Naive B cell (primary cell): ENCODE data around the gene KIAA0513. TPM values are rescaled to one million over a fixed set of nuclear protein-coding genes. Genes with fewer than 3 reads are reported as not detected.

Experiments
- ATAC-seq, 2 donors: fragments of 150-1000 bp; cut with Tn5 transposase; 2 replicates each; pipeline ENCODE4 v1.10.0; 2021; ENCODE audit warnings: low read depth in 2 of 2, mild to moderate bottlenecking in 2 of 2, moderate library complexity in 2 of 2
- DNase-seq: peaks from one replicate; pipeline ENCODE4 v3.0.0; 2022
- H3K27ac Mint-ChIP-seq, 6 donors: one replicate each; pipeline ENCODE4 v1.8.0; 2020 to 2022; ENCODE audit warnings: mild to moderate bottlenecking in 6 of 6, mixed read lengths in 6 of 6, moderate library complexity in 5 of 6, inconsistent platforms in 2 of 6
- H3K27me3 Mint-ChIP-seq, 3 donors: one replicate each; pipeline ENCODE4 v1.8.0; 2021 to 2022; ENCODE audit warnings: mixed read lengths in 3 of 3, mild to moderate bottlenecking in 1 of 3
- H3K36me3 Mint-ChIP-seq, 2 donors: one replicate each; pipeline ENCODE4 v1.8.0; 2020 to 2022; ENCODE audit warnings: mixed read lengths in 2 of 2, inconsistent platforms in 1 of 2, mild to moderate bottlenecking in 1 of 2
- H3K4me1 Mint-ChIP-seq, 3 donors: one replicate each; pipeline ENCODE4 v1.8.0; 2020 to 2022; ENCODE audit warnings: mixed read lengths in 3 of 3, inconsistent platforms in 1 of 3, mild to moderate bottlenecking in 1 of 3, moderate library complexity in 1 of 3
- H3K4me3 Mint-ChIP-seq, 8 donors: one replicate each; pipeline ENCODE4 v1.8.0; 2020 to 2022; ENCODE audit warnings: mild to moderate bottlenecking in 8 of 8, mixed read lengths in 8 of 8, moderate library complexity in 8 of 8, inconsistent platforms in 2 of 8
- H3K9me3 Mint-ChIP-seq, 7 donors: one replicate each; pipeline ENCODE4 v1.8.0; 2020 to 2022; ENCODE audit warnings: mixed read lengths in 7 of 7, mild to moderate bottlenecking in 5 of 7, inconsistent platforms in 2 of 7, moderate library complexity in 1 of 7
- polyA plus RNA-seq, 6 donors: library from polyadenylated mRNA; unstranded; fragments of 300-500 nt; fragmentation: Illumina TruSeq; gene quantifications; one replicate each; pipeline ENCODE4 v1.2.3, GENCODE V29; 2021; ENCODE audit warnings: low read depth in 6 of 6

Gene KIAA0513
- polyA plus RNA-seq, 6 donors from 2014 or later, result 0.89 to 3.1 (median 1.3) TPM

- no peaks in the 10 kb centered on the region for H3K4me1 Mint-ChIP-seq
- H3K9me3 Mint-ChIP-seq, result no peaks in the 10 kb centered on the region
- no peak for ATAC-seq
- H3K36me3 Mint-ChIP-seq, result no peaks in the 10 kb centered on the region
- no peak overlapping the region for H3K4me3 Mint-ChIP-seq
- no peak for DNase-seq
- H3K27ac Mint-ChIP-seq, result no peak overlapping the region
- peaks cover 0 to 8% (median 0%) of the 10 kb centered on the region in 3 donors for H3K27me3 Mint-ChIP-seq
Observed at GRCh38 chr16:85040685-85041084, 13.1 kb downstream of the KIAA0513 start.

GRCh38 chr16:85041219-85042166, 13.9 kb downstream of the KIAA0513 start:
- Mint-ChIP-seq H3K4me1 (peaks cover 0 to 4% (median 0%) of the 10 kb centered on the region in 3 donors), H3K9me3 (no peaks in the 10 kb centered on the region), H3K27ac (no peak overlapping the region), H3K4me3 (no peak overlapping the region), H3K36me3 (peaks cover 0 to under 1% of the 10 kb centered on the region in 2 donors), H3K27me3 (peaks cover 6 to 9% (median 8%) of the 10 kb centered on the region in 3 donors)
- DNase-seq (no peak), ATAC-seq (no peak)

- Mint-ChIP-seq H3K27ac (no peak overlapping the region), H3K4me1 (peaks cover 0 to 4% (median 0%) of the 10 kb centered on the region in 3 donors), H3K9me3 (no peaks in the 10 kb centered on the region), H3K36me3 (peaks cover 0 to 5% of the 10 kb centered on the region in 2 donors), H3K27me3 (peaks cover 12 to 15% (median 13%) of the 10 kb centered on the region in 3 donors), H3K4me3 (no peak overlapping the region)
- ATAC-seq (no peak), DNase-seq (no peak)
Observed at GRCh38 chr16:85042167-85042526, 14.6 kb downstream of the KIAA0513 start.

- H3K27ac Mint-ChIP-seq, result no peak overlapping the region
- H3K27me3 Mint-ChIP-seq, result peaks cover 14 to 19% (median 17%) of the 10 kb centered on the region in 3 donors
- H3K9me3 Mint-ChIP-seq, result no peaks in the 10 kb centered on the region
Observed at GRCh38 chr16:85042606-85043005, 15.0 kb downstream of the KIAA0513 start.

GRCh38 chr16:85045077-85045476, 17.5 kb downstream of the KIAA0513 start:
- Mint-ChIP-seq H3K4me1 (peaks cover 3 to 6% (median 4%) of the 10 kb centered on the region in 3 donors), H3K4me3 (no peak overlapping the region), H3K27me3 (peaks cover 14 to 42% (median 39%) of the 10 kb centered on the region in 3 donors), H3K27ac (no peak overlapping the region), H3K36me3 (peaks cover 0 to 5% of the 10 kb centered on the region in 2 donors), H3K9me3 (no peaks in the 10 kb centered on the region)
- no peak for ATAC-seq
- DNase-seq, result no peak

More at GRCh38 chr16:85042606-85043005, 15.0 kb downstream of the KIAA0513 start:
- H3K36me3 Mint-ChIP-seq, result peaks cover 0 to 5% of the 10 kb centered on the region in 2 donors
- H3K4me3 Mint-ChIP-seq, result no peak overlapping the region
- DNase-seq, result no peak
- peaks cover 0 to 4% (median 3%) of the 10 kb centered on the region in 3 donors for H3K4me1 Mint-ChIP-seq
- no peak for ATAC-seq

GRCh38 chr16:85045641-85046471, 18.3 kb downstream of the KIAA0513 start:
- peaks cover 3 to 6% (median 4%) of the 10 kb centered on the region in 3 donors for H3K4me1 Mint-ChIP-seq
- ATAC-seq (no peak), DNase-seq (no peak)
- H3K9me3 Mint-ChIP-seq, result no peaks in the 10 kb centered on the region
- no peak overlapping the region for H3K27ac Mint-ChIP-seq
- peaks cover 18 to 42% (median 39%) of the 10 kb centered on the region in 3 donors for H3K27me3 Mint-ChIP-seq
- peaks cover 0 to 5% of the 10 kb centered on the region in 2 donors for H3K36me3 Mint-ChIP-seq
- H3K4me3 Mint-ChIP-seq, result no peak overlapping the region

GRCh38 chr16:85046472-85046916, 18.9 kb downstream of the KIAA0513 start:
- Mint-ChIP-seq H3K27me3 (peaks cover 18 to 43% (median 42%) of the 10 kb centered on the region in 3 donors), H3K4me1 (peaks cover 3 to 6% (median 4%) of the 10 kb centered on the region in 3 donors), H3K4me3 (no peak overlapping the region), H3K36me3 (peaks cover 0 to 5% of the 10 kb centered on the region in 2 donors), H3K9me3 (no peaks in the 10 kb centered on the region), H3K27ac (no peak overlapping the region)
- DNase-seq, result no peak
- no peak for ATAC-seq

- peaks cover 0 to 5% of the 10 kb centered on the region in 2 donors for H3K36me3 Mint-ChIP-seq
- H3K27ac Mint-ChIP-seq, result no peak overlapping the region
- ATAC-seq (no peak), DNase-seq (no peak)
- no peaks in the 10 kb centered on the region for H3K9me3 Mint-ChIP-seq
- H3K4me3 Mint-ChIP-seq, result no peak overlapping the region
- H3K4me1 Mint-ChIP-seq, result peaks cover 3 to 6% (median 4%) of the 10 kb centered on the region in 3 donors
- peaks cover 18 to 45% (median 42%) of the 10 kb centered on the region in 3 donors for H3K27me3 Mint-ChIP-seq
Observed at GRCh38 chr16:85046931-85047866, 19.6 kb downstream of the KIAA0513 start.

GRCh38 chr16:85047867-85048455, 20.4 kb downstream of the KIAA0513 start:
- Mint-ChIP-seq H3K4me3 (no peak overlapping the region), H3K27me3 (peaks cover 18 to 45% (median 42%) of the 10 kb centered on the region in 3 donors), H3K4me1 (peaks cover 3 to 6% (median 4%) of the 10 kb centered on the region in 3 donors), H3K9me3 (no peaks in the 10 kb centered on the region), H3K36me3 (peaks cover 0 to 5% of the 10 kb centered on the region in 2 donors), H3K27ac (peak overlapping the region in 1 of 6 donors; percentile 84)
- ATAC-seq, result no peak
- no peak for DNase-seq

GRCh38 chr16:85048921-85049562, 21.4 kb downstream of the KIAA0513 start:
- H3K27ac Mint-ChIP-seq, result no peak overlapping the region
- peaks cover 3 to 6% (median 4%) of the 10 kb centered on the region in 3 donors for H3K4me1 Mint-ChIP-seq

GRCh38 chr16:85049706-85050305, 22.2 kb downstream of the KIAA0513 start:
- Mint-ChIP-seq H3K27me3 (peaks cover 18 to 45% (median 42%) of the 10 kb centered on the region in 3 donors), H3K4me3 (no peak overlapping the region), H3K27ac (no peak overlapping the region), H3K36me3 (peaks cover 0 to 5% of the 10 kb centered on the region in 2 donors), H3K9me3 (no peaks in the 10 kb centered on the region), H3K4me1 (peaks cover 4 to 6% (median 4%) of the 10 kb centered on the region in 3 donors)
- DNase-seq (no peak), ATAC-seq (no peak)

More at GRCh38 chr16:85048921-85049562, 21.4 kb downstream of the KIAA0513 start:
- no peak for DNase-seq
- Mint-ChIP-seq H3K9me3 (no peaks in the 10 kb centered on the region), H3K36me3 (peaks cover 0 to 5% of the 10 kb centered on the region in 2 donors), H3K27me3 (peaks cover 18 to 45% (median 42%) of the 10 kb centered on the region in 3 donors), H3K4me3 (no peak overlapping the region)
- no peak for ATAC-seq
